HepG2 (cell line): ENCODE measurements around the gene ZSWIM7. TPM values are rescaled to one million over a fixed set of nuclear protein-coding genes. Genes with fewer than 3 reads are reported as not detected.

ENCODE experiments used
- ATM ChIP-seq: fragments of 450-650 bp; IDR thresholded peaks from 2 replicates; pipeline ENCODE4 v1.7.1; 2017; ENCODE audit warnings: mild to moderate bottlenecking, borderline replicate concordance
- BATF2 ChIP-seq: sonication (generic); formaldehyde crosslinking; IDR thresholded peaks from 2 replicates; pipeline ENCODE4 v1.8.0; 2022; ENCODE audit warnings: mild to moderate bottlenecking, missing genetic modification reagents, moderate library complexity
- JDP2 ChIP-seq: sonication (generic); formaldehyde crosslinking; IDR thresholded peaks from 2 replicates; pipeline ENCODE4 v1.8.1; 2022; ENCODE audit warnings: missing genetic modification reagents, borderline replicate concordance
- KAT2B ChIP-seq: fragments of 150-350 bp; IDR thresholded peaks from 2 replicates; pipeline ENCODE4 v1.6.1; 2014; ENCODE audit warnings: low read depth, low read length, borderline replicate concordance
- RERE ChIP-seq: IDR thresholded peaks from 2 replicates; pipeline ENCODE4 v1.6.1; 2016; ENCODE audit warnings: low read depth, missing genetic modification reagents, missing compliant biosample characterization
- SRY ChIP-seq: sonication (generic); formaldehyde crosslinking; IDR thresholded peaks from 2 replicates; pipeline ENCODE4 v1.8.0; 2022; ENCODE audit warnings: mild to moderate bottlenecking, missing genetic modification reagents
- ZBTB40 ChIP-seq, 2 experiments: fragments of 450-650 bp in 1 of 2; sonication (generic) in 1 of 2; formaldehyde crosslinking in 1 of 2; IDR thresholded peaks; 2 replicates each; pipeline versions ENCODE4 v1.6.1 to v1.8.0; 2016 to 2022; ENCODE audit warnings: antibody characterized with exemption in 1 of 2, mild to moderate bottlenecking in 1 of 2, missing genetic modification reagents in 1 of 2
- ZFYVE20 ChIP-seq: sonication (generic); formaldehyde crosslinking; IDR thresholded peaks from 2 replicates; pipeline ENCODE4 v1.8.0; 2023; ENCODE audit warnings: low read depth, mild to moderate bottlenecking, moderate library complexity, missing genetic modification reagents, borderline replicate concordance
- ZNF512 ChIP-seq: sonication (generic); formaldehyde crosslinking; IDR thresholded peaks from 2 replicates; pipeline ENCODE4 v1.4.0; 2020; ENCODE audit warnings: mild to moderate bottlenecking, missing genetic modification reagents
- ZSCAN12 ChIP-seq: sonication (generic); formaldehyde crosslinking; IDR thresholded peaks from 2 replicates; pipeline ENCODE4 v1.9.0; 2021; ENCODE audit warnings: mild to moderate bottlenecking, missing genetic modification reagents
- polyA plus RNA-seq, 8 experiments: library from polyadenylated mRNA; depleted of rRNA in 3 of 8; stranded (reverse) in 7 of 8; unstranded in 1 of 8; fragments of >200 nt; fragmentation: Illumina TruSeq in 4 of 8; extraction: Trizol in 4 of 8; gene quantifications; 2 replicates each; pipeline versions ENCODE4 v1.2.1 to v1.2.3, GENCODE V29; 2011 to 2016; ENCODE audit warnings: low read depth in 4 of 8, missing spikeins in 1 of 8, mixed read lengths in 1 of 8; ENCODE audit not compliant: insufficient read depth in 1 of 8
- total RNA-seq, 5 experiments: library from RNA; depleted of rRNA; stranded (reverse); fragments of >200 nt; fragmentation: Illumina TruSeq; extraction: Trizol; gene quantifications; 2 replicates each; pipeline ENCODE4 v1.2.3, GENCODE V29; 2016; ENCODE audit warnings: low read depth in 1 of 5

The ZSWIM7 gene
- total and polyA plus RNA-seq, 2 of the 13 experiments (the other 11 are each of a cell fraction or from before 2014, with no cell fraction given): 13.1 to 28.1 TPM

GRCh38 chr17:15999141-15999973 is at the start of gene ZSWIM7, which contains the start of gene TTC19 (continued):
- TF ChIP-seq BATF2 (CRISPR knock-in tag): peak; percentile 97
- no peak for TF ChIP-seq ATM
- TF ChIP-seq ZFYVE20 (CRISPR knock-in tag): no peak; the same call in 1 of the 2 replicates
- TF ChIP-seq ZSCAN12: no peak
- TF ChIP-seq ZBTB40 (IDR thresholded peaks at IDR 0.05): no peak
- peak; percentile 87 for TF ChIP-seq ZBTB40 (CRISPR knock-in tag; IDR thresholded peaks at IDR 0.05)
- peak; percentile 87; the same call in 1 of the 2 replicates for TF ChIP-seq JDP2 (CRISPR knock-in tag)
- no peak for TF ChIP-seq ZNF512 (CRISPR knock-in tag)
- TF ChIP-seq KAT2B: no peak
- peak; percentile 54; the same call in 1 of the 2 replicates for TF ChIP-seq RERE (CRISPR knock-in tag)
- TF ChIP-seq SRY (CRISPR knock-in tag): peak; percentile 93
